ENCODE results near the gene GALNT11.
"Not testable (repeated sequence)": the region's sequence is repeated elsewhere in the genome, so short reads cannot be mapped to it uniquely, and the experiment has no call there.

GALNT11 gene

DNA sequence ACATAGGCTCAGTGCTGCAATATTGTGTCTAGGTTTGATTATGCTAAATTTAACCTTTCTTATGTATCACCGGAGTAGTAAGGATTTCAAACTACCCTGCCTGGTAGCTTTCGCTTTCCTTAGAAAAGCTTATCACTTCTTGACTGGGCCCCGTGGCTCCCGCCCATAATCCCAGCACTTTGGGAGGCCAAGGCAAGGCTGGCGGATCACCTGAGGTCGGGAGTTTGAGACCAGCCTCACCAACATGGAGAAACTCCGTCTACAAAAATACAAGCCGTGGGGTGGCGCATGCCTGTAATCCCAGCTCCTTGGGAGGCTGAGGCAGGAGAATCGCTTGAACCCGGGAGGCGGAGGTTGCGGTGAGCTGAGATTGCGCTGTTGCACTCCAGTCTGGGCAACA is 49.9 kb downstream of the GALNT11 start:
- DNase-seq (ENCODE audit: low read depth): not testable (repeated sequence)

DNA sequence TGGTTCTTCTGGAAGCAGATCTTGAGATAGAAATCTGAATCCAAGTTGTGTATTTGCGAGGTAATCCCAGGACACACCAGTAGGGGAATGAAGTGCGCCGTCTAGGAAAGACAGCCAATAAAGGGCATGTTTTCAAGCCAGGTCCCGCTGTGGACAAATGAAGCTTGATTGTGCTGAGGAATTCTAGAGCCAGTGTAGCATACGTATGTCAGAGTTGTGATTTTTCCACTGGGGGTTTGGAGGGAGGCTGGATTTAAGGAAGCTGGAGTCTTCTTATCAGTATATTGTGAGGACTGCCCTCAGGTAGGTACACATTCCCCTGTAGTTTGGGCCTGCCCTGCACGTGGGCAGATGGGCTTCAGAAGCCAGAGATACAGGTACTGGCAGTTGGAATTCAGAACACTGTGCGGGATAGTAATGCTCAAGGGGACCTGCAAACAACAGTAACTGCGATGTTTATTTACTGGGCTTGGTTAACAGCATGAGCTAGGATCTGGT is 50.9 kb downstream of the GALNT11 start:
- DNase-seq (ENCODE audit: low read depth): no peak

DNA sequence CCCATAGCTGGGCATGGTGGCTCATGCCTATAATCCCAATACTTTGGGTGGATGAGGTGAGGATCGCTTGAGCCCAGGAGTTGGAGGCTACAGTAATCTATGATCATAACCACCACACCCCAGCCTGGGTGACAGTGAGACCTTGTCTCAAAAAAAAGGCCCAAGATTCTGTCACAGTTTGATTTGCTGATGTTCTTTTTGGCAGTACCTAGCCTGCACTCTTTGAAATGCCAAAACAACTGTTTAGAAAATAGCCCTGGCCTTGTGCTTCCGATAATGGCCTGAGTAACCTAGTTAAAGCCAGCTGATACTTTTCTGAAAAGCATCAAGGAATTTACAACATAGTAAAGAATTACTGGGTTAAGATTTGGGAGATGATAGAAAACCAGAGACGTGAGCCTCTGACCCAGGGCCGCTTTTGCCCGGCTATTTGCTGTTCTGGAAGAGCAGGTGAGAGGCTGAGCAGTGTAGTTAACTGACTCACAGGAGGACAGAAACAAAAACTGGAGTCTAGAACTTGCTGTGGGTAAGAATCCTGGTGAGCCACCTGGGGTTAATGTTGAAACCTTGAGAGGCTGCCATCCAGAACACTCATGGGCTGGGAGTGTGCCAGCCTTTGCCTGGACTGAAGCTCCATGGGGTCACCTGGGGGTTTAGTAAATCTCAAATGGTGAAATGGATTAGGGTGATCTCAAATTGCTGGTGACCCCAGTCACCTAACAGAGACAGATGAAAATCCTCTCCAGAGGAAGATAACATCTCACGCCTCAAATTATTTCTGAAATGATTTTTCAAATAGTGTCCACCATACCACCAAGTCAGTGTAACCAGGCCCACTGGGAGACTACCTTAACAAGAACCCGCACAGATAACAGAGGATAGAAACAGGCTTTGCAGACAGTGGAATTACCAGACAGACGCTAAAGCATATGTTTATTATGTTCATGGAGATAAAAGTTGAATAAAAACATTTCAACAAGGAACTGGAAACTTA is 51.8 kb downstream of the GALNT11 start:
- no peak for DNase-seq (ENCODE audit: low read depth)

DNA sequence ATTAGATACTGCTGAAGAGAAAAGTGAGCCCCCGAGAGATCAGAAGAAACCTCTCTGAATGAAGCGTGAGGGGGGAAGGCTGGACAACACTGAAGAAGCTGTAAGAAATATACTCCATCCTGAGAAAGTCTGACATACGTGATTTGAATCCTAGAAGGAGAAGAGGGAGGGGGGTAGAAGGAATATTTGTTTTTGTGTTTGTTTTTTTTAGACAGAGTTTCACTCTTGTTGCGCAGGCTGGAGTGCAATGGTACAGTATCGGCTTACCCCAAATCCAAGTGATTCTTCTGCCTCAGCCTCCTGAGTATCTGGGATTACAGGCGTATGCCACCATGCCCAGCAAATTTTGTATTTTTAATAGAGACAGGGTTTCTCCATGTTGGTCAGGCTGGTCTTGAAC is 52.6 kb downstream of the GALNT11 start:
- no peak for DNase-seq (ENCODE audit: low read depth)

DNA sequence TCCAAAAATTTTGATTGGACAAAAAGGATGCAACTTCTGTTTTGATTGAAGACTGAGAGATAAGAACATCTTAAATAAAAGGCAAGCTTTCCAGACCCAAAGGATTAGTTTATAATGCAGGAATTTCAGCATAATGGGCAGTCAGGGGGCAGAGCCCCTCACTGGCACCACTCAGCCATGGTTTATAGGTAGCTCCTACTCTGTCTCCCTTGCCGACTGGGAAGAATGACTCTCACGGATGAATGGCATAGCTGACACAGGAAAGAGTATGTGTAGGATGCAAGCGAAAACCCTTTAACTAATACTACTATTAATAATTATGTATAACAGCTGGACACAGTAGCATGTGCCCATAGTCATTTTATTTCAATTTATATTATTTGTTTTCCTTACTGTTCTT is 53.3 kb downstream of the GALNT11 start:
- no peak for DNase-seq (ENCODE audit: low read depth)

DNA sequence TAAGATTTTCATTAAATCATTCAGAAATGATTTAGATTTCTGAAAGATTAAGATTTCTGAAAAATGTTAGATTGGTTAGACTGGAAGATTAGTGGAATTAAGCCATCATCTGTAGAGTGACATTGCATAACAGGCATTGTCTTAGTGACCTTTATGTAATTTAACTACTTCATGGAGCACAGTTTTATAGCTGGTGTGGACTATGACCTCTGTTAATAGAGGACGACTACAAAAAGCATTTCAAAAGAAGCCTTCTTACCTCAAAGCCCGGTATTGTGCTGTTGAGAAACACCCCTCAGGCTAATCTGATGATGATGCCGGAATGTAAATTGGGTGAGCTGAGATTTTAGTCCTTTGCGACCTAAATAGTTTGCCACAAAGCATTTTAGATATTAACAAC is 55.6 kb downstream of the GALNT11 start:
- DNase-seq (ENCODE audit: low read depth): no peak

DNA sequence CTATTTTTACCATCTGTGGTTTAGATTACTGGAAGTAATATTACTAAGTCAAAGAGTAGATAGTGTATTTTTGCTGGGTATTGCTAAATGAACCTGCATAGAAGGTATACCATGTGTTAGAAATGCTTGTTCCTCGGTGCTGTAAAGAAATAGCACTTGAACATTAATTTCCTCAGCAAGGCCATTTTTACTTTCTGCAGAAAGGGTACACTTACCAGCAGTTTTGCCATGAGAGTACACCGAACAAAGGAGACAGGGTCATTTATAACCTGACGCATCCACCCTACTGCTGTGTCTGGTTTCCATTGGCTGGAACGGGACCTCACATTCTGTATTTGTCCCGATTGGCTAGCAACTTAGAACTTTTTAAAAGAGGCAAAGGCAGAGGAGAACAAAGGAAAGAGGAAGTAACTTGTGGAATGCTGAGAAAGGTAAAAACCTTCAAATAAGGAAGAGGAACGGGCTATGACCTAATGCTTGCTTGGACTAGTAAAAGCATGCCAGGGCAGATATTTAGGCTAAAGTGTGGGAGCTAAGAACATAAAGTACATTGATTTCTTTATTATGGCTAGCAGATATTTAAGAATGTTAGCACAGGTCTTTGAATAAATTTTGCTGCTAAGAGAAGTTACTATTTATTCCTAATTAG is 56.7 kb downstream of the GALNT11 start:
- not testable (repeated sequence) for DNase-seq (ENCODE audit: low read depth)

DNA sequence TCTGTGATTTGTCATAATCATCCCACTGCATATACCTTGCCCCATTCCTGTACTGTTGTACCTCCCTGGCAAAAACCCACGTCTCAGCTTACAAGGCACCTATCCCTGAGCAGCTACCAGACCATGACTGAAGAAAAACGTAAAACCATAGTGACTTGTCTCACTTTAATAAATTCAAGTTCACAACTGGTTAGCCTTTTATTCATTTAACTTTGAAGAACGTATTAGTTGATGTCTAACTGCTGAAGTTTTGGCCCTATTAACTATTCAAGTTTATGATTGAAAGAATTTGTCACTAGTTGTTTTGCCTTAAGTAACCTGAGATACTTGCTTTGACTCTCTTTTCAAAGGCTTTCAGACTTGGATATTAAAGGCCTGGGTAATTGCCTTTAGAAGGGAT is 59.7 kb downstream of the GALNT11 start:
- DNase-seq (ENCODE audit: low read depth): no peak

DNA sequence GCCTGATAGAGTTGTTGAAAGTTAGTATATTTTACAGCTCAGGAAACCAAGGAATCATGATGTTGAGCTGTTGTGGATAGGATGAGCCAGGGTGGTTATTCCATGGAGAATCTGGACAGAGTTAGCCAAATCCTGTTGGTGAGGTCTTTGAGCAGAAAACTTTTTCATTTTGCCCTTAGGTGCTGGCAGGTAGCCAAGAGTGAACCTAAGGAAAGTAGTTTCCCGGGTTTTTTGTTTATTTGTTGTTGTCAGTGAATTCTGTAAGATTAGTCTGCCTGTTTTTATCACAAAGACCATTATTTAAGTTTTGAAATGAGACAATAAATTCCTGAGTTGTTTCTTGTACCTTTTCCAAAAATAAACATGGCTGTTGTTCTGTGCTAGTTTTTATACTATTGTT is 61.0 kb downstream of the GALNT11 start:
- no peak for DNase-seq (ENCODE audit: low read depth)

DNA sequence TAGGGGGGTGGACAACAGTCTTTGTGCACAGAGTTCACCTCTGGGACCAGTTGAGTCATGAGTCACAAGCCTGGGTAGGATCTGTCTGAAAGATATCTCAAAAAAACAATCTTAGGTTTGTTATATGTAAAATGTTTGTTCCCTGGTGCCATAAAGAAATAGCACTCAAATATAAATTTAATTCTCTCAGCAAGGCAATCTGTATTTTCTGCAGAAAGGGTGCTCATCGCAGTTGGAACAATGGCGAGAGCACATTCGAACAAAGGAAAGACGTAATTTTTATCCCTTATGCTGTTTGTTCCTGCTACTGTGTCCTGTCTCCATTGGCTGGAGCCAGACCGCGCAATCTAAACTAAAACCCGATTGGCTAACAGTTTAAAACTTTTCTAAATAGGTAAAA is 63.7 kb downstream of the GALNT11 start:
- DNase-seq (ENCODE audit: low read depth): no peak

DNA sequence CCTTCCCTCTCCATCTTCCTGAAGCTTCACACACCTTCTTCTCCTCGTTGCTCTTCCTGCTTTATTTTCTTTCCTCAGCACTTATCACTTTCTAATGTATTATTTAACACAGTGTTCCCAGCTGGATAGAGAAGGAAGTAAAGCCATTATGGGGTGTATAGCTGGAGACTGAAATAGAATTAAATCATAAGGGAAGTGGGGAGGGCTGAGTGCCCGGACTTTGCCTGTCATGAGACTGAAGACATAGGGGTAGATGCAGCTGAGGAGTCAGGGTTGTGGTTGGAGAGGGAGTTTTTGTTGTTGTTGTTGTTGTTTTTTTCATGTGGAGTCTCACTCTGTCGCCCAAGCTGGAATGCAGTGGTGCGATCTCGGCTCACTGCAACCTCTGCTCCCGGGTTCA is 65.3 kb downstream of the GALNT11 start:
- DNase-seq (ENCODE audit: low read depth): no peak

DNA sequence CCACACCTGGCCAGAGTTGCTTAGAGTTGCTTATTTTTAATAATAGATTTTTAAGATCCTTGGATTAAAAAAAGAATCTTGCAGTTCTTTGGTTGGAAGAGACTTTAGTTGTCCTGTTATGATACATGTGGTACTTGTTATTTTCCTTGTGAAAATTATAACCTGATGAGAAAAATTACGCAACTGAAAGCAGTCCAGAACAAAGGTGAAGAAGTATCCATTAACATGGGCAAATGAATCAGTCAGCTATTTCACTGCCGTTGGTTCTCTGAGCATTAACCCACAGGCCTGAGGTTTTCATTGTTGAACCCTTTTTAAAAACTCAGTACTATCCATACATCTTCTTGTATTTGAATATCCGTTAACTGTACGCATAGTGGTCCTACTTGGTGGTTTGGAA is 68.2 kb downstream of the GALNT11 start:
- DNase-seq (ENCODE audit: low read depth): no peak

DNA sequence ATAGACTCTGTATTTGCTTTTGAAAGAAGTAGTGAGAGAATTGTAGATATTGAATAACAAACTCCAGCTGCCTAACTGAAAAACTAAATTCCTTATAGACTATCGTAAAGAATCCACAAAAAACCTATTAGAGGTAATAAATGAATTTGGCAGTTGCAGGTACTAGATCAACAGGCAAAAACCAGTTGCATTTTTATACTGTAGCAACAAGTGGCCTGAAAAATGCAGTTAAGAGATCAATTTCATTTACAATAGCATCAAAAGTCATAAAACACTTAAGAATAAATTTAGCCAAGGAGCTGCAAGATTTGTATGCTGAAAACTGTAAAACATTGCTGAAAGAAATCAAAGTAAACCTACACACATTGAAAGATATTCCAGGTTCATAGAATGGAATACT is 70.3 kb downstream of the GALNT11 start:
- no peak for DNase-seq (ENCODE audit: low read depth)

DNA sequence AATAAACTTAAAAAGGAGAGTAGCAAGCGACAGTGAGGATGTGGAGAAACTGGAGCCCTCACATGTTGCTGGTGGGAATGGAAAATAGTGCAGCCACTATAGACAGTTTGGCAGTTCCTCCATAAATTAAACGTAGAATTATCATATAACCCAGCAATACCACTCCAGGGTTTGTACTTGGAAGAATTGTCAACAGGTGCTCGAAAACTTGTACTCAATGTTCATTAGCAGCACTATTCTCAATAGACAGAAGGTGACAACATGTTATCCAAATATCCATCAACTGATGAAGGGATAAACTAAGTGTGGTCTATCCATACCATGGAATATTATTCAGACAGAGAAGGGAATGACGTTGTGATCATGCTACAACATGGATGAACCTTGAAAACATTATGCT is 71.9 kb downstream of the GALNT11 start:
- no peak for DNase-seq (ENCODE audit: low read depth)

DNA sequence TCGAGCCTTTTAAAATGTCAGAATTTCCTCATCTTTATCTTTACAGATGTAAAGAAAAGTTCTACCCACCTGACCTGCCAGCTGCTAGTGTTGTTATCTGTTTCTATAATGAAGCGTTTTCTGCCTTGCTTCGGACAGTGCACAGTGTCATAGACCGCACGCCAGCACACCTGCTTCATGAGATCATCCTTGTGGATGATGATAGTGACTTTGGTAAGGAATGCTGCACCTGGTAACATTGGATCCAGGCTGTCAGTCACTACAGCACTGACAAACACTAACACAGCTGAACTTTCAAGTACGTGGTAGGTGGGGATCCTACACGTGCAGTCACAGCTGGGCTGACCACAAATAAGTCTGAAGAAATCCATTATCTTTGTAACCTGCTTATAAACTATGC is 77.6 kb downstream of the GALNT11 start:
- DNase-seq (ENCODE audit: low read depth): no peak

DNA sequence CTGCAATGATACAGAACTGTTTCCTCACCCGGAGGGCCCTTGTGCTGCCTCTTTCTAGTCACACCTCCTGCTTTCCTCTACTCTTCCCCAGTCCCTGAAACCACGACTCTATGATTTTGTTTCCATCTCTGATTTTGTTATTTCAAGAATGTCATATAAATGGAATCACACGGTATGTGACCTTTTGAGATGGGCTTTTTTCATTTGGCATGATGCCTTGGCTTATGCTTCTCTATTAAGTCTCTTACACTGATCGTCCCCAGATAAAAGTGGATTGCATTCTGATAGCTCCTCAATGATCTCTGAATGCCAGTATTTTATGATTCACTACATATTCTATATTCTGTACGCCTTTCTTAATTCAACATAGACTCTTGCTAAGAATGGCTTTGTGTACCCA is 78.2 kb downstream of the GALNT11 start:
- DNase-seq (ENCODE audit: low read depth): no peak

DNA sequence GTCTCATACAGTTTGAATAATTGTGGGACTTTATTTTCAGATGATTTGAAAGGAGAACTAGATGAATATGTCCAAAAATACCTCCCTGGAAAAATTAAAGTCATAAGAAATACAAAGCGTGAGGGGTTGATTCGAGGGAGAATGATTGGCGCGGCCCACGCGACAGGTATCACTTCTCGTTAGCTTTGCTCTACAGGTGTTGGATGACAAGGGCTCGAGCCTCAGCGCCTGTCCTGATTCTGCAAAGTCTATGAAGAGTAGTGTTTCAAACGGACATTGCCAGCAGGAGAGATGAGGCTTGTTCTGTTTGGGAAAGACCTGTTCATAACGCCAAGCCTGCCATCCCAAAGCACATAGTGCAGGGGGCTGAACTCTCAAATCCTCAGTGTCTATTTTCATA is 79.7 kb downstream of the GALNT11 start:
- DNase-seq (ENCODE audit: low read depth): no peak

DNA sequence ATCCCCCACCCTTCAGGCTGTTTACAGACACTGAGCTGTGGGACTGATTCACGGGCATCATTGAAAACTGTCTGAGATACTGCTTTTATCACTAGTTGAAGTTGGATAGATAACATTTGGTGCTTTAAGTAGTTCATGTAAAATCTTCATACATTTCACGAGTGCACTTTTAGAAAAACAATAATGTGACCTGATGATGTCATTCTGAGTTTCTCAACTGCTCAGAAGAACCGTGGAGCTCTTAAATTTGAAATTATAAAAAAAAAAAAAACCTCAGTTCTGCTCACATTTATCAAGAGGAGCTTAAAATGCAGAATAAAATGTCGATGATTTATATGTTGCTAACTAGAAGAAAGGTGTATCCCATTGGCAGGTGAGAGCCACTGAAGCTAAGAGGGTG is 81.5 kb downstream of the GALNT11 start:
- no peak for DNase-seq (ENCODE audit: low read depth)

DNA sequence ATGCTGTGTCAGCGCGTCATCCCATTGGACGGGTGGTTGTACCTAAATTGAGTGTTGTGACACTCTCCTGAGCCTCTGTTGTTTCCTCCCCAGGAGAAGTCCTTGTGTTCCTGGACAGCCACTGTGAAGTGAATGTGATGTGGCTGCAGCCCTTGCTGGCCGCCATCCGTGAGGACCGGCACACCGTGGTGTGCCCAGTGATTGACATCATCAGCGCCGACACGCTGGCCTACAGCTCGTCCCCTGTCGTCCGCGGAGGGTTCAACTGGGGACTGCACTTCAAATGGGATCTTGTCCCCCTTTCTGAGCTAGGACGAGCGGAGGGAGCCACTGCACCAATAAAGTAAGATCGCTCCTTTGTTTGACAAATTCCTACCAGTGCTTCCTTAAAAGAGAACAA is 82.5 kb downstream of the GALNT11 start:
- no peak for DNase-seq (ENCODE audit: low read depth)

DNA sequence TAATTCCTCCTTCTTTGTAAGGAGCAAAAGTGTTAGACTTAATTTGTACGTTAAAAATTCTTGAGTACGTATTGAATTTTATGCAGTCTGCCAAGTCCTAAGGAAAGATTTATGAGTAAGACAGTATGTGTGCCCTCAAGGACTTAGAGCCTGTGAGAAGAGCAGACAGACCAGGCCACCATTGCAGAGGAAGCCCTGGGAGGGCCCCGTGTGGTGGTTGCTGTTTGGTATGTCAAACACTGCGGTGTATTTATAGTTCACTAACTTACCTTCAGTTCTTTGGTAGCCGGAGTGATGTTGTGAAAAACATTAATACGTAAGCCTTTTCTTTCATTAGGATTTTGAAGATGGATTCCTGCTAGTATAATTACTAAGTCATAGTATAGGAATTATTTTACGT is 82.9 kb downstream of the GALNT11 start:
- DNase-seq (ENCODE audit: low read depth): no peak

DNA sequence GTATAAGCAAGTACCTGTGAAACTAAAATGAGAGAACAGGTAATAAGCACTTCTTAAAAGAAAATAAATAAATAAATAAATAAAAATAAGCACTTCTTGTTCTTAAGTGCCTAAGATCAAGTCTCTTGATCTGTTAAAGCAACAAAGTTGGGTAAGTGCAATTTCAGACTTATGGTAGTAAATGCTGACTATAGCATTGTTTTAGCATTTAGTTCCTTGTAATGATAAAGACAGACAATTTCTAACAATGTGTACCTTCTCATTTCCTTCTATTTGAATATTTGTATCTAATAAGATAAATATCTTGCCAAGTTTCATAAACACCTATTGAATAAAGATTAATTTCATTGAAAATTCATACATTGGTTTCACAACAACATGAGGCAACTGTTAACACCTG is 87.4 kb downstream of the GALNT11 start:
- DNase-seq (ENCODE audit: low read depth): no peak

DNA sequence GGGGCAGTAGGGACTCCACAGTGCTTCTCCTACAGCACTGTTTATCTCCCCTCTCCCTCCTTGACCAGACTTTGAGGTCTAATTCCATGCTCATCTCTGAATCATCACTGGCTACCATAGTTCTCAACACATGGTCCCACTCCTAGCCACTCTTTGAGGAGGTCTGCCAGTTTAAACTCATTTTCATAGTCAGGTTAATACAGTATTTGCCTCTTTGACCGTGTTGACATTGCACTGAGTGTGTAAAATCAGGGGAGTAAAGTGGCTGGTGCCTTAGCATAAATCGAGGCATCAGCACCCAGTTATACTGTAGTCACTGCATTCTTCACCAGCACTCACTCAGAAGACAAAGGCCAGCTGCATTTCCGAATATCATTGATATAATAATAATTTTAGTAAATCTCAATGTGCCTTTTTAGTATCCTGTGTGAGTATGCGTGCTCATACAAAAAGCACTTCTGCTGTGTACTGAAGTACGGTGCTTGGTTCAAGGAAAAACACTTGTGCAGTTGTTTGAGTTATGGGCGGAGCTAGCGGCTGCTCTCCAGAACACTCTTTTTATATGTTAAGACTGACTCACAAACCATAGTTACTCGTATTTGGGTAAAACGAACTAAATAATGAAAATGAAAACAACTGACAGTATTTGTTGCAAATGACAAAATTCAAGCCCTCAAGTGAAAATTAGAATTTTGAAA is 89.7 kb downstream of the GALNT11 start:
- DNase-seq (ENCODE audit: low read depth): no peak

DNA sequence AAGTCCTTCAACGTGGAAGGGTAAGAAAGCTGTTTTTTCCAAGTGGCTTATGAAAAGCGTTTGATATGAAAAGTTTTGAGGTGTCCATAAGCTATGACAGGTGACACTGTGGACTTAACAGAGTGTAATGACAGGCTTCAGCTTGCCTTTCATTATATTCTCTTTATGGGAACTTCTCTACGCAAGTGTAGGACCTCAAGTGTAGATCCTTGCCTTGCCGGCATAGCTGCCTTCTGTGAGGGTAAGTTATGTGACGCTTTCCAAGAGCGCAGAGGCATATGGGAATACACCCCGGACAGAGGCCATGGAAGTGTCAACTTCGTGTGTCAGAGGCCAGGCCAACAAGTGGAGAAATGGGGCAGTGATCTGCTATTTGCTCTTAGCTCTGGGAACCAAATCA is 91.9 kb downstream of the GALNT11 start:
- no peak for DNase-seq (ENCODE audit: low read depth)

Data from stimulated activated CD8-positive, alpha-beta memory T cell treated with anti-CD3 and anti-CD28 coated beads, Interleukin-15, amount 100 ng/mL, for 24 hours (primary cell).